ENCODE results near the gene KCTD7. TPM values are rescaled to one million over a fixed set of nuclear protein-coding genes. Genes with fewer than 3 reads are reported as not detected.

Gene KCTD7
- total and polyA plus RNA-seq, 2 of the 13 experiments (the other 11 are each of a cell fraction or from before 2014, with no cell fraction given), result 7.3 to 13.5 TPM

- TF ChIP-seq CSRNP2 (CRISPR knock-in tag; conservative IDR thresholded peaks at IDR 0.05; ENCODE audit: low read depth) (no peak), GABPB1 (CRISPR knock-in tag; IDR thresholded peaks at IDR 0.05) (peak; percentile 98), EHMT2 (IDR thresholded peaks at IDR 0.05; ENCODE audit: borderline replicate concordance, low read depth, low read length) (no peak), SOX6 (IDR thresholded peaks at IDR 0.05) (no peak), SOX6 (CRISPR knock-in tag; IDR thresholded peaks at IDR 0.05) (no peak), RAD21 (CRISPR knock-in tag; IDR thresholded peaks at IDR 0.05) (no peak), TERF1 (CRISPR knock-in tag; IDR thresholded peaks at IDR 0.05) (no peak), FUBP1 (CRISPR knock-in tag; IDR thresholded peaks at IDR 0.05; ENCODE audit: borderline replicate concordance) (no peak), HCFC1 (IDR thresholded peaks at IDR 0.05; ENCODE audit: low read depth, low read length) (peak; percentile 32; the same call in 1 of the 2 replicates), YY1 (IDR thresholded peaks at IDR 0.05; ENCODE audit: insufficient read depth, insufficient replicate concordance, low read depth, low read length) (no peak), KIAA2018 (CRISPR knock-in tag; IDR thresholded peaks at IDR 0.05; ENCODE audit: borderline replicate concordance) (no peak), ZNF350 (CRISPR knock-in tag; IDR thresholded peaks at IDR 0.05; ENCODE audit: borderline replicate concordance, low read depth) (peak; percentile 83), CHD2 (IDR thresholded peaks at IDR 0.05; ENCODE audit: low read depth, low read length) (no peak), ZNF556 (CRISPR knock-in tag; IDR thresholded peaks at IDR 0.05; ENCODE audit: borderline replicate concordance) (0 out of 2 replicates have a peak, but pooled peaks have one; percentile 20), ZNF563 (CRISPR knock-in tag; IDR thresholded peaks at IDR 0.05) (peak; percentile 21; the same call in 1 of the 2 replicates)
These were observed 53.0 kb downstream of the KCTD7 start (continued) for GRCh38 chr7:66681491-66682349.

Measured in HepG2 (cell line).